DOHH2 (cell line): Measurements from ENCODE around the gene COL19A1.

Source experiments
- H3F3A ChIP-seq: fragments of 200-600 bp; sonication (generic), shearing (Covaris generic); 2 replicates; pipeline ENCODE4 v1.6.0; 2016; ENCODE audit warnings: antibody characterized with exemption, mild to moderate bottlenecking; ENCODE audit not compliant: control insufficient read depth, insufficient read depth
- H3K27ac ChIP-seq: fragments of 200-600 bp; sonication (generic); 2 replicates; pipeline ENCODE4 v1.5.1; 2014; ENCODE audit warnings: low read depth, mild to moderate bottlenecking, low read length, moderate library complexity
- H3K27me3 ChIP-seq: fragments of 200-600 bp; sonication (generic); 2 replicates; pipeline ENCODE4 v1.6.1; 2014; ENCODE audit warnings: mild to moderate bottlenecking, low read length, mixed read lengths; ENCODE audit not compliant: control insufficient read depth
- H3K36me3 ChIP-seq: fragments of 200-600 bp; sonication (generic); 2 replicates; pipeline ENCODE4 v1.6.1; 2014; ENCODE audit warnings: mild to moderate bottlenecking, low read length, moderate library complexity, mixed read lengths; ENCODE audit not compliant: control insufficient read depth
- H3K4me1 ChIP-seq: fragments of 200-600 bp; sonication (generic); 2 replicates; pipeline ENCODE4 v1.6.1; 2014; ENCODE audit warnings: mild to moderate bottlenecking, low read length, mixed read lengths; ENCODE audit not compliant: control insufficient read depth
- H3K4me2 ChIP-seq: fragments of 200-600 bp; sonication (generic); 2 replicates; pipeline ENCODE4 v1.6.0; 2014; ENCODE audit warnings: mild to moderate bottlenecking, low read length, moderate library complexity
- H3K4me3 ChIP-seq: fragments of 200-600 bp; sonication (generic); 2 replicates; pipeline ENCODE4 v1.5.1; 2014; ENCODE audit warnings: mild to moderate bottlenecking, low read length, mixed read lengths
- H3K79me2 ChIP-seq: fragments of 200-600 bp; sonication (generic); 2 replicates; pipeline ENCODE4 v1.6.1; 2014; ENCODE audit warnings: mild to moderate bottlenecking, low read length, mixed read lengths; ENCODE audit not compliant: control insufficient read depth
- H3K9me2 ChIP-seq: fragments of 200-600 bp; sonication (generic); replicated peaks from 2 replicates; pipeline ENCODE4 v1.6.1; 2014; ENCODE audit warnings: mild to moderate bottlenecking, low read length, mixed read lengths; ENCODE audit not compliant: control insufficient read depth
- H3K9me3 ChIP-seq: fragments of 200-600 bp; sonication (generic); 2 replicates; pipeline ENCODE4 v1.6.1; 2014; ENCODE audit warnings: antibody characterized with exemption, low read length, mixed read lengths; ENCODE audit not compliant: control insufficient read depth, insufficient read depth
- H4K20me1 ChIP-seq: fragments of 200-600 bp; sonication (generic); 2 replicates; pipeline ENCODE4 v1.6.0; 2014; ENCODE audit warnings: low read depth, mild to moderate bottlenecking, antibody characterized with exemption, low read length, moderate library complexity; ENCODE audit not compliant: control insufficient read depth, insufficient read depth
- EZH2phosphoT487 ChIP-seq: fragments of 200-600 bp; sonication (generic); IDR thresholded peaks from 2 replicates; pipeline ENCODE4 v1.6.1; 2017; ENCODE audit warnings: borderline replicate concordance, mild to moderate bottlenecking, antibody characterized with exemption, low read length, moderate library complexity, mixed read lengths
- TF ChIP-seq, protein P1 (sequence below): fragments of 200-600 bp; sonication (generic); IDR thresholded peaks from one replicate; pipeline ENCODE4 v1.5.1; 2014; ENCODE audit warnings: antibody characterized with exemption, mild to moderate bottlenecking, low read depth, low read length; ENCODE audit not compliant: poor library complexity, severe bottlenecking

Gene COL19A1

DNA sequence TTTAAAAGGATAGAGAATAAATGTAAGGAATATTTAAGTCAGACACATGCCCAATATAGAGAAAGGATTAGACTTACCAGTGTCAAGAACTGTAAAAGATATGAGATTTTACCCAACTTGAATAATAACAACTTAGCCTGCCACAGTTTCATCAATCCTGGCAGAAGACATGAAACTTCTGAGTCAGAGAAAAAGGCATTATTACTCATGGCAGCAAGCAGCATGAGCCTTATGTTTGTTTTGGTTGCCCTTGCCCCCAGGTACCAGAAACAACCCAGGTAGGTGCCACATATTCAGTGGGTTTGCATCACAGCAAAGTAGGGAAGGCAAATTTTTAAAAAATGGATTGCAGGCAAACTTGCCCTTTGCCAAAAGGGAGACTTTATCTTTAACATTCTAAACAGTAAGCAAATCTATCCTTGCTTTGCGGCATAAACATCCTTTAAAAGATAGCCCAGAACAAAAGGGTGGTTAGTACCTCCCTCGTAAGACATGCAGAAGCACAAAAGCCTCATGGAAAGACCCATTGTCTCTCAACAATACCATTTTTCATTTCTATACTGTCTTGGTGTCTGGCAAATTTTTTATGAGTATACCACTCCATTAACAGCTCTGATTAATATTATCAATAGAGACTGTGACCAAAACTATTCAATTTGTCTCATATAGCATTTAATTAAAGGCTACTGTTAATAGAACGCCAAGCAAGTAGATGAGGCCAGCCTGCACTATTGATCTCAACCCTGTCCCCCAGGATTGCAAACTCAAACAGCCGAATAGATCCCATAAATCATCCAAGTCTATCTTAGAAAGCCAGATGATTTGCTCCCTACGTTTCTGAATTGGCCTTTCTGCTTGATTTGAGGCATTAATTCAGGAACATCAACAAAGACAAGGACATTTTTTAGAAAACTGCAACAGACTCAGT lies 185.1 kb downstream of the COL19A1 start:
- Histone ChIP-seq H3K4me2 (no peak overlapping the region), H3K9me2 (no peaks in the 10 kb centered on the region), H3K27me3 (no peaks in the 10 kb centered on the region), H3K4me1 (no peaks in the 10 kb centered on the region), H3K36me3 (no peaks in the 10 kb centered on the region), H4K20me1 (no peaks in the 10 kb centered on the region), H3K79me2 (no peaks in the 10 kb centered on the region), H3F3A (no peaks in the 10 kb centered on the region), H3K9me3 (no peaks in the 10 kb centered on the region), H3K27ac (no peak overlapping the region), H3K4me3 (no peak overlapping the region)
- no peak for TF ChIP-seq EZH2phosphoT487
- TF ChIP-seq, protein P1, sequence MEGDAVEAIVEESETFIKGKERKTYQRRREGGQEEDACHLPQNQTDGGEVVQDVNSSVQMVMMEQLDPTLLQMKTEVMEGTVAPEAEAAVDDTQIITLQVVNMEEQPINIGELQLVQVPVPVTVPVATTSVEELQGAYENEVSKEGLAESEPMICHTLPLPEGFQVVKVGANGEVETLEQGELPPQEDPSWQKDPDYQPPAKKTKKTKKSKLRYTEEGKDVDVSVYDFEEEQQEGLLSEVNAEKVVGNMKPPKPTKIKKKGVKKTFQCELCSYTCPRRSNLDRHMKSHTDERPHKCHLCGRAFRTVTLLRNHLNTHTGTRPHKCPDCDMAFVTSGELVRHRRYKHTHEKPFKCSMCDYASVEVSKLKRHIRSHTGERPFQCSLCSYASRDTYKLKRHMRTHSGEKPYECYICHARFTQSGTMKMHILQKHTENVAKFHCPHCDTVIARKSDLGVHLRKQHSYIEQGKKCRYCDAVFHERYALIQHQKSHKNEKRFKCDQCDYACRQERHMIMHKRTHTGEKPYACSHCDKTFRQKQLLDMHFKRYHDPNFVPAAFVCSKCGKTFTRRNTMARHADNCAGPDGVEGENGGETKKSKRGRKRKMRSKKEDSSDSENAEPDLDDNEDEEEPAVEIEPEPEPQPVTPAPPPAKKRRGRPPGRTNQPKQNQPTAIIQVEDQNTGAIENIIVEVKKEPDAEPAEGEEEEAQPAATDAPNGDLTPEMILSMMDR: no peak

DNA sequence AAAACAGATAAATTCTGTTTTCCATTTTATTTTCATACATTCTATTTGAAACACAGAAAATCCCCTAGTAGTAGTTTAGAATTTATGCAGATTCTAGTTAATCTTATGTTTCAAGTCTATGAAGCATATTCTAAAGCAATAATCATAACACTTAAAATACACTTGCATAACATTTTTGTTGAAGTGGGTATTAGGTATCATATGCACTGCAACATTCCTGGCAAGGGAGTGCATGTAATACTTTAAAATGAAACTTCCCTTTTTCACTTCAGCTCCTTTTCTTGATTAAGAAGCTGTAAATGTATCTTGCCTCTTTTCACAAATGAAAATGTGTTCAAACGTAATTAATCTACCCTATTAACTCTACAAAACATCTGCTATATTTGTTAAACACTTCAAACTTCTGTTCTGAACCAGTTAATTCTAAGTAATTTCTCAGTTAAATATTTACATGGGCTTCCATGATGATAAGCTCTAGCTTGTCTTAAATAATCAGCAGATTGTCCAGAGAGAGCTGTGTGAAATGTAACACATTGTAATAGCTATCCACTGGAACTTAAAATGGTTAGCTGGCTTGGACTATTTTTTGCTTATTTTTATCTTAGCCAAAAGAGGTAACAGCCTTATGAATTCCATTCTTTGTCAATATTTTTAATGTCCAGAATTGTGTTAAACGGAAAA lies 192.8 kb downstream of the COL19A1 start:
- TF ChIP-seq, protein P1: no peak
- no peak for TF ChIP-seq EZH2phosphoT487
- Histone ChIP-seq H3K79me2 (no peaks in the 10 kb centered on the region), H3K36me3 (no peaks in the 10 kb centered on the region), H3K27me3 (no peaks in the 10 kb centered on the region), H3K4me1 (no peaks in the 10 kb centered on the region), H4K20me1 (no peaks in the 10 kb centered on the region), H3K9me3 (no peaks in the 10 kb centered on the region), H3K4me2 (no peak overlapping the region), H3F3A (no peaks in the 10 kb centered on the region), H3K9me2 (no peaks in the 10 kb centered on the region), H3K27ac (no peak overlapping the region), H3K4me3 (no peak overlapping the region)

DNA sequence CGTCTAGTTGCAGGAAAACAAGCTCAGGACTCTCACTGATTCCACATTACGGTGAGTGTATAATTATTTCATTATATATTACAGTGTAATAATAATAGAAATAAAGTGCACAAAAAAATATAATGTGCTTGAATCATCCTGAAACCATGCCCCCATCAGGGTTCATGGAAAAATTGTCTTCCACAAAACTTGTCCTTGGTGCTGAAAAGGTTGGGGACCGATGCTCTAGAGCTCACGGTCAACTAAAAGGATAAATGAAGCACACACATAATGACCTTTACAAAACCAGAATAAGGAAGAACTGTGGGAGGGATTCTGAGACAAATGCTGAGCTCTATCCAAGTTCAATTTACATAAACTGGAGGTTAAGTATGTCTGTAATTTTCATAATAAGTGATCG lies 194.3 kb downstream of the COL19A1 start:
- Histone ChIP-seq H3K4me1 (no peaks in the 10 kb centered on the region), H3F3A (no peaks in the 10 kb centered on the region), H3K36me3 (no peaks in the 10 kb centered on the region), H3K27ac (no peak overlapping the region), H3K27me3 (no peaks in the 10 kb centered on the region), H3K9me2 (no peaks in the 10 kb centered on the region), H3K4me3 (no peak overlapping the region), H4K20me1 (no peaks in the 10 kb centered on the region), H3K9me3 (no peaks in the 10 kb centered on the region), H3K4me2 (no peak overlapping the region), H3K79me2 (no peaks in the 10 kb centered on the region)
- no peak for TF ChIP-seq EZH2phosphoT487
- TF ChIP-seq, protein P1: no peak
